ENCODE results near the gene STXBP1. TPM values are rescaled to one million over a fixed set of nuclear protein-coding genes. Genes with fewer than 3 reads are reported as not detected.

The STXBP1 gene
- total and polyA plus RNA-seq, 2 of the 8 experiments (the other 6 are each of a cell fraction or from before 2014, with no cell fraction given) = 11.5 to 60.9 TPM

GRCh38 chr9:127690735-127691134, 78.7 kb downstream of the STXBP1 start:
- H3K18ac ChIP-seq (ENCODE audit: extremely low read depth, low read length) = no peak overlapping the region
- H2AFZ ChIP-seq (ENCODE audit: low read length) = no peak overlapping the region
- H2BK120ac ChIP-seq (replicated peaks; ENCODE audit: low read depth, low read length) = no peak overlapping the region
- no peak overlapping the region for H3K27ac ChIP-seq (ENCODE audit: low read depth, low read length)
- DNase-seq (ENCODE audit: low read depth in 1 of 2, low spot score in 2 of 2) = no peak
- no peak overlapping the region for H3K23ac ChIP-seq (ENCODE audit: insufficient read length)
- H3K36me3 ChIP-seq (ENCODE audit: control insufficient read depth in 2 of 4, insufficient read depth in 4 of 4, low read length in 3 of 4) = peaks cover 0 to 6% (median 2%) of the 10 kb centered on the region in 4 experiments; a peak in 3 of 8 replicates
- no peak for TF ChIP-seq USF2 (IDR thresholded peaks at IDR 0.05; ENCODE audit: low read length)
- no peak for TF ChIP-seq NANOG (IDR thresholded peaks at IDR 0.05; ENCODE audit: insufficient read depth, low read depth, low read length, poor library complexity, severe bottlenecking)
- no peak for TF ChIP-seq RNF2 (IDR thresholded peaks at IDR 0.05; ENCODE audit: borderline replicate concordance, low read depth, low read length, missing control alignments, poor library complexity, severe bottlenecking)
- TF ChIP-seq HDAC2 (IDR thresholded peaks at IDR 0.05; ENCODE audit: borderline replicate concordance in 1 of 2, low read depth in 2 of 2, low read length in 2 of 2) = no peak
- TF ChIP-seq POLR2AphosphoS5 (IDR thresholded peaks at IDR 0.05; ENCODE audit: low read depth, low read length) = no peak
- TF ChIP-seq ATF3 (IDR thresholded peaks at IDR 0.05; ENCODE audit: insufficient read depth, low read depth, low read length) = no peak
- TF ChIP-seq CHD2 (IDR thresholded peaks at IDR 0.05; ENCODE audit: low read length) = no peak
- no peak for TF ChIP-seq CEBPB (IDR thresholded peaks at IDR 0.05; ENCODE audit: low read depth, low read length)
- TF ChIP-seq CBX5 (IDR thresholded peaks at IDR 0.05; ENCODE audit: low read depth, low read length) = no peak
- no peak for TF ChIP-seq TEAD4 (IDR thresholded peaks at IDR 0.05; ENCODE audit: low read depth, low read length)
- no peak overlapping the region for H3K14ac ChIP-seq (ENCODE audit: insufficient read length)
- H2BK5ac ChIP-seq (ENCODE audit: low read depth, low read length) = no peak overlapping the region
- H3K4me2 ChIP-seq (ENCODE audit: insufficient read depth in 1 of 2, low read depth in 2 of 2, low read length in 2 of 2) = no peak overlapping the region
- 94% methylated on average over 10 of the region's 10 CpGs; no CpG with 5 or more reads in 1 of the 2 experiments for WGBS, 2 experiments (ENCODE audit: extremely low coverage in 1 of 2, insufficient coverage in 1 of 2, insufficient read length in 1 of 2, insufficient replicate concordance in 2 of 2, low coverage in 1 of 2, low lambda C conversion rate in 2 of 2, missing lambda C conversion rate in 1 of 2)
- no peak overlapping the region for H4K5ac ChIP-seq (ENCODE audit: insufficient read length, low read depth, low read length)
- no peak overlapping the region for H4K91ac ChIP-seq (replicated peaks; ENCODE audit: insufficient read length, low read length)
- H3K4me1 ChIP-seq (replicated peaks in 1 of 4; ENCODE audit: control insufficient read depth in 3 of 4, insufficient read depth in 4 of 4, low read length in 3 of 4) = no peaks in the 10 kb centered on the region
- H3K79me2 ChIP-seq (ENCODE audit: control insufficient read depth in 1 of 2, insufficient read depth in 2 of 2, low read length in 2 of 2) = no peaks in the 10 kb centered on the region
- no peak overlapping the region for H3K4ac ChIP-seq (replicated peaks; ENCODE audit: insufficient read length, low read depth, low read length)
- no peak overlapping the region for H3K4me3 ChIP-seq (ENCODE audit: extremely low read depth in 1 of 4, insufficient read depth in 2 of 4, low read depth in 3 of 4, low read length in 4 of 4)
- H2AK5ac ChIP-seq (ENCODE audit: low read depth, low read length) = no peak overlapping the region
- POLR2A ChIA-PET (ENCODE audit: partially characterized antibody) = no interaction called here
- H4K8ac ChIP-seq (ENCODE audit: extremely low read depth, insufficient read depth, low read length) = no peak overlapping the region
- H3K9me3 ChIP-seq (ENCODE audit: insufficient read depth in 2 of 2, low read depth in 1 of 2, low read length in 1 of 2) = no peaks in the 10 kb centered on the region
- no peak overlapping the region for H2BK15ac ChIP-seq (ENCODE audit: low read length)
- no peak overlapping the region for H2BK20ac ChIP-seq (ENCODE audit: low read length)
- no peaks in the 10 kb centered on the region for H3K27me3 ChIP-seq (replicated peaks in 1 of 4; ENCODE audit: control insufficient read depth in 3 of 4, extremely low read depth in 1 of 4, insufficient read depth in 3 of 4, low read length in 3 of 4)
- no peaks in the 10 kb centered on the region for H3K23me2 ChIP-seq (ENCODE audit: low read depth, low read length)
- no peak overlapping the region for H3K56ac ChIP-seq (replicated peaks; ENCODE audit: insufficient read length, low read depth, low read length)
- H2BK12ac ChIP-seq (ENCODE audit: low read depth, low read length) = no peak overlapping the region
- no peaks in the 10 kb centered on the region for H4K20me1 ChIP-seq (replicated peaks in 1 of 2; ENCODE audit: control insufficient read depth in 1 of 2, insufficient read depth in 2 of 2, low read length in 2 of 2)
- FAIRE-seq = no peak
- CTCF ChIA-PET (ENCODE audit: partially characterized antibody) = interaction anchor here (0.7 to 1.9 kb wide), 4 partner anchors 10 to 165 kb away, joined by 3 to 5 read pairs (median 4); no protein-coding TSS in a partner anchor
- no peaks in the 10 kb centered on the region for H3K79me1 ChIP-seq (ENCODE audit: low read depth, low read length)
- no peak overlapping the region for H3K9ac ChIP-seq (replicated peaks in 1 of 4; ENCODE audit: extremely low read depth in 1 of 4, low read depth in 3 of 4, low read length in 3 of 4)
